MM.1S (cell line): ENCODE measurements around the gene MEGF11.

Source experiments
- DNase-seq: peaks from one replicate; pipeline ENCODE4 v3.0.0-alpha.2; 2015
- H2AFZ ChIP-seq: fragments of 300-600 bp; sonication (generic); 2 replicates; pipeline ENCODE4 v1.6.0; 2016; ENCODE audit warnings: antibody characterized with exemption, low read length
- H3F3A ChIP-seq: fragments of 300-600 bp; sonication (generic); 2 replicates; pipeline ENCODE4 v1.6.1; 2016; ENCODE audit warnings: mild to moderate bottlenecking, antibody characterized with exemption, low read length, moderate library complexity, mixed read lengths; ENCODE audit not compliant: insufficient read depth
- H3K27ac ChIP-seq: fragments of 300-600 bp; sonication (generic); 2 replicates; pipeline ENCODE4 v1.5.1; 2016; ENCODE audit warnings: mild to moderate bottlenecking, low read length
- H3K27me3 ChIP-seq: fragments of 300-600 bp; sonication (generic); replicated peaks from 2 replicates; pipeline ENCODE4 v1.6.0; 2016; ENCODE audit warnings: low read length; ENCODE audit not compliant: insufficient read depth
- H3K36me3 ChIP-seq: fragments of 300-600 bp; sonication (generic); replicated peaks from 2 replicates; pipeline ENCODE4 v1.6.1; 2016; ENCODE audit warnings: mild to moderate bottlenecking, low read length, mixed read lengths; ENCODE audit not compliant: insufficient read depth
- H3K4me1 ChIP-seq: fragments of 300-600 bp; sonication (generic); 2 replicates; pipeline ENCODE4 v1.6.1; 2016; ENCODE audit warnings: low read length, mixed read lengths
- H3K4me2 ChIP-seq: fragments of 300-600 bp; sonication (generic); 2 replicates; pipeline ENCODE4 v1.6.0; 2016; ENCODE audit warnings: low read depth, low read length
- H3K4me3 ChIP-seq: fragments of 300-600 bp; sonication (generic); 2 replicates; pipeline ENCODE4 v1.5.1; 2016; ENCODE audit warnings: low read length, mixed read lengths
- H3K79me2 ChIP-seq: fragments of 300-600 bp; sonication (generic); 2 replicates; pipeline ENCODE4 v1.6.1; 2016; ENCODE audit warnings: mixed run types, low read length, mixed read lengths
- H3K9ac ChIP-seq: fragments of 300-600 bp; sonication (generic); 2 replicates; pipeline ENCODE4 v1.6.1; 2016; ENCODE audit warnings: low read length, mixed read lengths
- H3K9me2 ChIP-seq: fragments of 300-600 bp; sonication (generic); replicated peaks from 2 replicates; pipeline ENCODE4 v1.6.1; 2016; ENCODE audit warnings: mild to moderate bottlenecking, low read length, mixed read lengths; ENCODE audit not compliant: insufficient read depth
- H3K9me3 ChIP-seq: fragments of 300-600 bp; sonication (generic); replicated peaks from 2 replicates; pipeline ENCODE4 v1.6.1; 2016; ENCODE audit warnings: mild to moderate bottlenecking, low read length, mixed read lengths; ENCODE audit not compliant: insufficient read depth
- H4K20me1 ChIP-seq: fragments of 300-600 bp; sonication (generic); 2 replicates; pipeline ENCODE4 v1.6.1; 2016; ENCODE audit warnings: mild to moderate bottlenecking, low read length, moderate library complexity, mixed read lengths; ENCODE audit not compliant: insufficient read depth
- EZH2 ChIP-seq: fragments of 300-600 bp; sonication (generic); optimal IDR thresholded peaks from 2 replicates; pipeline ENCODE3; 2017; ENCODE audit warnings: low read depth, mild to moderate bottlenecking, antibody characterized with exemption, low read length, mixed read lengths
- EZH2phosphoT487 ChIP-seq: fragments of 300-600 bp; sonication (generic); IDR thresholded peaks from 2 replicates; pipeline ENCODE4 v1.6.1; 2018; ENCODE audit warnings: antibody characterized with exemption, low read length
- TF ChIP-seq, protein P1 (sequence below): fragments of 300-600 bp; sonication (generic); IDR thresholded peaks from 2 replicates; pipeline ENCODE4 v1.5.1; 2016; ENCODE audit warnings: antibody characterized with exemption, low read length, mixed read lengths

MEGF11 gene

DNA sequence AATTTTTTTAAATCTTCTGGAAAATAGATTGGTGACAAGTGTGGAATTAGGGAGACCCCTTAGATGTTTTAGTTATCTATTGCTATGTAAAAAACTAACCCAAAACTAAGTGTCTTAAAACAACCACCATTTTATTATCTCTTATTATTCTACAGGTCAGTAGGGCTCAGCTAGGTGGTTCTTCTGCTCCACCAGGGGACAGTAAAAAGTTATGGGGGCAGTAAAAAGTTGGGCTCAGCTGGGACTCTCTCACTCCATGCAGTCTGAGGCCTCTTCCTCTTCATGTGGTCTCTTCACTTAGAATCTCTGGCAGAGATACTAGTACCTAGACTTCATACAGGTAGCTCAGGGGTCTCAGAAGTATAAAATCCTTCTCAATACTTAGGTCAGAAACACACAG is 21.8 kb upstream of the MEGF11 start:
- H3K4me1 ChIP-seq = peaks cover 4% of the 10 kb centered on the region; the same call in 1 of the 2 replicates
- H3K4me2 ChIP-seq = no peak overlapping the region
- H3K27me3 ChIP-seq = no peaks in the 10 kb centered on the region
- no peak overlapping the region for H3K9ac ChIP-seq
- no peak overlapping the region for H3K27ac ChIP-seq
- H3K9me3 ChIP-seq = no peaks in the 10 kb centered on the region
- H3K9me2 ChIP-seq = no peaks in the 10 kb centered on the region
- no peak overlapping the region for H3K4me3 ChIP-seq
- no peak for DNase-seq
- TF ChIP-seq EZH2 (no peak), EZH2phosphoT487 (no peak)
- TF ChIP-seq, protein P1, sequence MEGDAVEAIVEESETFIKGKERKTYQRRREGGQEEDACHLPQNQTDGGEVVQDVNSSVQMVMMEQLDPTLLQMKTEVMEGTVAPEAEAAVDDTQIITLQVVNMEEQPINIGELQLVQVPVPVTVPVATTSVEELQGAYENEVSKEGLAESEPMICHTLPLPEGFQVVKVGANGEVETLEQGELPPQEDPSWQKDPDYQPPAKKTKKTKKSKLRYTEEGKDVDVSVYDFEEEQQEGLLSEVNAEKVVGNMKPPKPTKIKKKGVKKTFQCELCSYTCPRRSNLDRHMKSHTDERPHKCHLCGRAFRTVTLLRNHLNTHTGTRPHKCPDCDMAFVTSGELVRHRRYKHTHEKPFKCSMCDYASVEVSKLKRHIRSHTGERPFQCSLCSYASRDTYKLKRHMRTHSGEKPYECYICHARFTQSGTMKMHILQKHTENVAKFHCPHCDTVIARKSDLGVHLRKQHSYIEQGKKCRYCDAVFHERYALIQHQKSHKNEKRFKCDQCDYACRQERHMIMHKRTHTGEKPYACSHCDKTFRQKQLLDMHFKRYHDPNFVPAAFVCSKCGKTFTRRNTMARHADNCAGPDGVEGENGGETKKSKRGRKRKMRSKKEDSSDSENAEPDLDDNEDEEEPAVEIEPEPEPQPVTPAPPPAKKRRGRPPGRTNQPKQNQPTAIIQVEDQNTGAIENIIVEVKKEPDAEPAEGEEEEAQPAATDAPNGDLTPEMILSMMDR = no peak
- H3K36me3 ChIP-seq = no peaks in the 10 kb centered on the region
- H2AFZ ChIP-seq = no peak overlapping the region
- H3K79me2 ChIP-seq = no peaks in the 10 kb centered on the region
- no peaks in the 10 kb centered on the region for H4K20me1 ChIP-seq
- no peaks in the 10 kb centered on the region for H3F3A ChIP-seq

- Histone ChIP-seq H3K27me3 (no peaks in the 10 kb centered on the region), H3K4me1 (peaks cover 4% of the 10 kb centered on the region; the same call in 1 of the 2 replicates), H3K9me2 (no peaks in the 10 kb centered on the region), H3K27ac (no peak overlapping the region), H3K4me3 (no peak overlapping the region), H3K9me3 (no peaks in the 10 kb centered on the region), H3K79me2 (no peaks in the 10 kb centered on the region), H4K20me1 (no peaks in the 10 kb centered on the region), H3K36me3 (no peaks in the 10 kb centered on the region), H2AFZ (no peak overlapping the region), H3K9ac (no peak overlapping the region), H3K4me2 (no peak overlapping the region), H3F3A (no peaks in the 10 kb centered on the region)
- TF ChIP-seq EZH2phosphoT487 = no peak
- TF ChIP-seq EZH2 = no peak
- TF ChIP-seq, protein P1 = no peak
- DNase-seq = no peak
These were observed 17.4 kb upstream of the MEGF11 start for GRCh38 chr15:66270932-66271331.

GRCh38 chr15:66269326-66270090 is 16.0 kb upstream of the MEGF11 start:
- Histone ChIP-seq H3K9me3 (no peaks in the 10 kb centered on the region), H3K27me3 (no peaks in the 10 kb centered on the region), H4K20me1 (no peaks in the 10 kb centered on the region), H3K4me1 (peaks cover 4% of the 10 kb centered on the region; the same call in 1 of the 2 replicates), H3K4me2 (no peak overlapping the region), H3K36me3 (no peaks in the 10 kb centered on the region), H3K4me3 (no peak overlapping the region), H2AFZ (no peak overlapping the region), H3F3A (no peaks in the 10 kb centered on the region), H3K9ac (no peak overlapping the region), H3K79me2 (no peaks in the 10 kb centered on the region), H3K9me2 (no peaks in the 10 kb centered on the region), H3K27ac (no peak overlapping the region)
- DNase-seq = no peak
- TF ChIP-seq, protein P1 = no peak
